Fibroblast of lung (primary cell): Measurements from ENCODE around the gene KRT39. TPM values are rescaled to one million over a fixed set of nuclear protein-coding genes. Genes with fewer than 3 reads are reported as not detected.
"Not testable (repeated sequence)": the region's sequence is repeated elsewhere in the genome, so short reads cannot be mapped to it uniquely, and the experiment has no call there.

Experiments used
- DNase-seq, 2 donors: peaks; one replicate each; pipeline versions ENCODE4 v3.0.0 to v3.0.0-alpha.2; 2010; ENCODE audit warnings: low read depth in 2 of 2
- H2AFZ ChIP-seq: 2 replicates; pipeline ENCODE4 v1.5.1; 2012; ENCODE audit warnings: low read length, control low read depth, inconsistent platforms
- H3K27ac ChIP-seq: 2 replicates; pipeline ENCODE4 v1.5.1; 2011; ENCODE audit warnings: low read length, control low read depth; ENCODE audit not compliant: insufficient read depth
- H3K27me3 ChIP-seq: 2 replicates; pipeline ENCODE4 v1.5.1; 2011; ENCODE audit warnings: mild to moderate bottlenecking, low read length; ENCODE audit not compliant: control insufficient read depth, insufficient read depth
- H3K36me3 ChIP-seq: 2 replicates; pipeline ENCODE4 v1.5.1; 2011; ENCODE audit warnings: low read length; ENCODE audit not compliant: control insufficient read depth, insufficient read depth
- H3K4me1 ChIP-seq: 2 replicates; pipeline ENCODE4 v1.5.1; 2011; ENCODE audit warnings: low read length; ENCODE audit not compliant: control insufficient read depth, insufficient read depth; ENCODE audit errors: extremely low read depth
- H3K4me2 ChIP-seq: 2 replicates; pipeline ENCODE4 v1.5.1; 2011; ENCODE audit warnings: low read length, control low read depth; ENCODE audit not compliant: insufficient read depth; ENCODE audit errors: extremely low read depth
- H3K4me3 ChIP-seq, 4 experiments: fragments of 200-600 bp in 1 of 4; sonication (generic) in 1 of 4; replicated peaks in 1 of 4; 2 replicates each; pipeline ENCODE4 v1.5.1; 2011 to 2016; ENCODE audit warnings: low read length in 4 of 4, low read depth in 3 of 4, mild to moderate bottlenecking in 3 of 4, control low read depth in 2 of 4, inconsistent platforms in 1 of 4, mixed read lengths in 1 of 4; ENCODE audit not compliant: insufficient read depth in 1 of 4; ENCODE audit errors: control extremely low read depth in 1 of 4
- H3K79me2 ChIP-seq: 2 replicates; pipeline ENCODE4 v1.5.1; 2012; ENCODE audit warnings: mild to moderate bottlenecking, low read length, inconsistent platforms; ENCODE audit not compliant: control insufficient read depth, insufficient read depth
- H3K9ac ChIP-seq: 2 replicates; pipeline ENCODE4 v1.5.1; 2011; ENCODE audit warnings: mild to moderate bottlenecking, low read length, control low read depth; ENCODE audit not compliant: insufficient read depth
- H3K9me3 ChIP-seq: 2 replicates; pipeline ENCODE4 v1.5.1; 2012; ENCODE audit warnings: low read depth, low read length; ENCODE audit not compliant: control insufficient read depth, insufficient read depth
- H4K20me1 ChIP-seq: 2 replicates; pipeline ENCODE4 v1.5.1; 2011; ENCODE audit warnings: low read length; ENCODE audit not compliant: control insufficient read depth, insufficient read depth; ENCODE audit errors: extremely low read depth
- EZH2 ChIP-seq: IDR thresholded peaks from 2 replicates; pipeline ENCODE4 v1.5.1; 2012; ENCODE audit warnings: low read length, control low read depth, mild to moderate bottlenecking; ENCODE audit errors: missing control alignments
- polyA plus RNA-seq, 2 donors: library from polyadenylated mRNA; depleted of rRNA in 1 of 2; stranded (reverse) in 1 of 2; unstranded in 1 of 2; fragments of >200 nt; gene quantifications; 2 replicates each; pipeline ENCODE4 v1.2.1, GENCODE V29; 2011 to 2012; ENCODE audit warnings: missing spikeins in 1 of 2
- total RNA-seq: library from RNA; depleted of rRNA; stranded (reverse); fragments of >200 nt; gene quantifications from 2 replicates; pipeline ENCODE4 v1.2.1, GENCODE V29; 2014
- TF ChIP-seq, protein P1 (sequence below), 2 donors: IDR thresholded peaks in 1 of 2; conservative IDR thresholded peaks in 1 of 2; 1 replicate in 1 of 2; 2 replicates in 1 of 2; pipeline ENCODE4 v1.5.1; 2011 to 2012; ENCODE audit warnings: low read length in 2 of 2, control low read depth in 1 of 2, inconsistent platforms in 1 of 2, low read depth in 1 of 2, mild to moderate bottlenecking in 1 of 2

KRT39 gene
- total and polyA plus RNA-seq, 2 donors (not counting 1 experiment from before 2014, with no cell fraction given), result 0.22 to 0.33 TPM

GRCh38 chr17:40922239-40922638 lies 44.5 kb downstream of the KRT39 start:
- H3K4me2 ChIP-seq, result no peak overlapping the region
- peak; percentile 66 to 90 for DNase-seq

DNA sequence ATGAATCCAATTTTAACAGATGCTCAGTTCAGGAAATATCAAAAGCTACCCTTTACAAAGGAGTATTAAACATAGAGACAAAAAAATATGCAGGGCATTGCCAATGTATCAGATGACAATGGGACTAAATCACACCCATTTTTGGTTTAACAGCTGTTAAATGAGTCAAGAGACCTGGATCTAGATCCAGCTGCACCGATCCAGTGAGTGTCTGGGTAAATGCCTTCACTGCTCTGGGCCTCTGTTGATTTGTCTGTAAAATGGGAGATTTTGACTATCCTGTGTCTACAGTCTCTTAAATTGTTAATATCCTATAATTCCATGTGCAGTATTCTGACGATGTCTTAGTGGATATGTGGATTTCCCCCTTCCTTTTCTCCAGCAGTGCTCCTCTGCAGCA lies 45.7 kb downstream of the KRT39 start:
- no peaks in the 10 kb centered on the region for H3K9me3 ChIP-seq
- H3K9ac ChIP-seq, result no peak overlapping the region
- H3K36me3 ChIP-seq, result no peaks in the 10 kb centered on the region
- H3K27me3 ChIP-seq, result no peaks in the 10 kb centered on the region
- H2AFZ ChIP-seq, result no peak overlapping the region
- DNase-seq, result no peak
- peaks cover 7% of the 10 kb centered on the region for H3K4me1 ChIP-seq
- no peaks in the 10 kb centered on the region for H3K79me2 ChIP-seq
- H3K4me2 ChIP-seq, result no peak overlapping the region
- no peak overlapping the region for H3K4me3 ChIP-seq
- TF ChIP-seq, protein P1, sequence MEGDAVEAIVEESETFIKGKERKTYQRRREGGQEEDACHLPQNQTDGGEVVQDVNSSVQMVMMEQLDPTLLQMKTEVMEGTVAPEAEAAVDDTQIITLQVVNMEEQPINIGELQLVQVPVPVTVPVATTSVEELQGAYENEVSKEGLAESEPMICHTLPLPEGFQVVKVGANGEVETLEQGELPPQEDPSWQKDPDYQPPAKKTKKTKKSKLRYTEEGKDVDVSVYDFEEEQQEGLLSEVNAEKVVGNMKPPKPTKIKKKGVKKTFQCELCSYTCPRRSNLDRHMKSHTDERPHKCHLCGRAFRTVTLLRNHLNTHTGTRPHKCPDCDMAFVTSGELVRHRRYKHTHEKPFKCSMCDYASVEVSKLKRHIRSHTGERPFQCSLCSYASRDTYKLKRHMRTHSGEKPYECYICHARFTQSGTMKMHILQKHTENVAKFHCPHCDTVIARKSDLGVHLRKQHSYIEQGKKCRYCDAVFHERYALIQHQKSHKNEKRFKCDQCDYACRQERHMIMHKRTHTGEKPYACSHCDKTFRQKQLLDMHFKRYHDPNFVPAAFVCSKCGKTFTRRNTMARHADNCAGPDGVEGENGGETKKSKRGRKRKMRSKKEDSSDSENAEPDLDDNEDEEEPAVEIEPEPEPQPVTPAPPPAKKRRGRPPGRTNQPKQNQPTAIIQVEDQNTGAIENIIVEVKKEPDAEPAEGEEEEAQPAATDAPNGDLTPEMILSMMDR (conservative IDR thresholded peaks at IDR 0.05 in 1 of 2, IDR thresholded peaks at IDR 0.05 in 1 of 2; ENCODE audit: low read depth in 1 of 2, low read length in 2 of 2), result no peak
- no peak for TF ChIP-seq EZH2
- H3K27ac ChIP-seq, result no peak overlapping the region
- no peaks in the 10 kb centered on the region for H4K20me1 ChIP-seq

More at GRCh38 chr17:40922239-40922638, 44.5 kb downstream of the KRT39 start:
- TF ChIP-seq, protein P1 (conservative IDR thresholded peaks at IDR 0.05 in 1 of 2, IDR thresholded peaks at IDR 0.05 in 1 of 2; ENCODE audit: low read depth in 1 of 2, low read length in 2 of 2), result no peak
- no peak for TF ChIP-seq EZH2
- H3K79me2 ChIP-seq, result no peaks in the 10 kb centered on the region
- H3K9me3 ChIP-seq, result no peaks in the 10 kb centered on the region
- H3K4me1 ChIP-seq, result peaks cover 7% of the 10 kb centered on the region
- H4K20me1 ChIP-seq, result no peaks in the 10 kb centered on the region
- H3K27me3 ChIP-seq, result no peaks in the 10 kb centered on the region
- H3K4me3 ChIP-seq, result no peak overlapping the region
- H2AFZ ChIP-seq, result peak overlapping the region; percentile 38
- H3K9ac ChIP-seq, result no peak overlapping the region
- no peaks in the 10 kb centered on the region for H3K36me3 ChIP-seq
- peak overlapping the region; percentile 60 for H3K27ac ChIP-seq

DNA sequence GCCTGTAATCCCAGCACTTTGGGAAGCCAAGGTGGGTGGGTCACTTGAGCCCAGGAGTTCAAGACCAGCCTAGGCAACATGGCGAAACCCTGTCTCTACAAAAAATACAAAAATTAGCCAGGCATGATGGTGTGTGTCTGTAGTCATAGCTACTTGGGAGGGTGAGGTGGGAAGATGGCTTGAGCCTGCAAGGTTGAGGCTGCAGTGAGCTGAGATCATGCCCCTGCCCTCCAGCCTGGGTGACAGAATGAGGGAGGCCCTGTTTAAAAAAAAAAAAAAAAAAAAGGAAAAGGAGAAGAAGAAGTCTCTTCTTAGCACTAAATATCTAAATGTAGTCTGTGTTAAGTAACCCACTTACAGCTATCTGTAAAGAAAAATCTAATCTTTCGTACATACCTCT lies 49.6 kb downstream of the KRT39 start:
- H2AFZ ChIP-seq, H3K4me3 ChIP-seq, H3K9me3 ChIP-seq, H3K4me2 ChIP-seq, DNase-seq, H4K20me1 ChIP-seq, H3K27me3 ChIP-seq, H3K36me3 ChIP-seq, H3K79me2 ChIP-seq, H3K27ac ChIP-seq, H3K9ac ChIP-seq: not testable (repeated sequence)
- peaks cover 13% of the 10 kb centered on the region for H3K4me1 ChIP-seq
